ENCODE results near the gene HBS1L. TPM values are rescaled to one million over a fixed set of nuclear protein-coding genes. Genes with fewer than 3 reads are reported as not detected.

Gene HBS1L
- total and polyA plus RNA-seq, 9 of the 15 experiments (the other 6 are each of a cell fraction or from before 2014, with no cell fraction given): 101 to 199 (median 145) TPM

- TF ChIP-seq ZNF277 (CRISPR knock-in tag; IDR thresholded peaks at IDR 0.05; ENCODE audit: borderline replicate concordance): no peak
- TF ChIP-seq TAL1 (IDR thresholded peaks at IDR 0.05): peak; percentile 77
- TF ChIP-seq GABPB2 (CRISPR knock-in tag; conservative IDR thresholded peaks at IDR 0.05): no peak
- TF ChIP-seq FOXK2 (conservative IDR thresholded peaks at IDR 0.05 in 1 of 2, IDR thresholded peaks at IDR 0.05 in 1 of 2; ENCODE audit: low read depth in 2 of 2): peak; percentile 32 to 41; a peak in 1 of 4 replicates
- no peak for TF ChIP-seq DACH1 (IDR thresholded peaks at IDR 0.05; ENCODE audit: partially characterized antibody)
- TF ChIP-seq SLC30A9 (CRISPR knock-in tag; IDR thresholded peaks at IDR 0.05): no peak
- peak; percentile 33; the same call in 1 of the 2 replicates for TF ChIP-seq ATF3 (IDR thresholded peaks at IDR 0.05)
- no peak for TF ChIP-seq ATF3 (CRISPR knock-in tag; conservative IDR thresholded peaks at IDR 0.05)
- TF ChIP-seq SAFB2 (IDR thresholded peaks at IDR 0.05; ENCODE audit: borderline replicate concordance, low read depth, low read length, severe bottlenecking): no peak
- TF ChIP-seq STAT5A (IDR thresholded peaks at IDR 0.05; ENCODE audit: borderline replicate concordance, low read length): peak; percentile 99
- peak; percentile 62; the same call in 1 of the 2 replicates for TF ChIP-seq EP400 (IDR thresholded peaks at IDR 0.05)
- TF ChIP-seq SP1 (CRISPR knock-in tag; IDR thresholded peaks at IDR 0.05): no peak
- TF ChIP-seq PPARD (CRISPR knock-in tag; IDR thresholded peaks at IDR 0.05): no peak
- TF ChIP-seq ZNF589 (CRISPR knock-in tag; IDR thresholded peaks at IDR 0.05; ENCODE audit: low read depth): no peak
- TF ChIP-seq TRIM25 (IDR thresholded peaks at IDR 0.05; ENCODE audit: borderline replicate concordance): no peak
- TF ChIP-seq HDAC2 (IDR thresholded peaks at IDR 0.05): peak; percentile 85; the same call in 1 of the 2 replicates
- no peak for TF ChIP-seq BRCA1 (IDR thresholded peaks at IDR 0.05)
- TF ChIP-seq BRCA1 (CRISPR knock-in tag; IDR thresholded peaks at IDR 0.05): no peak
- TF ChIP-seq POU5F1 (IDR thresholded peaks at IDR 0.05; ENCODE audit: borderline replicate concordance, low read depth, low read length, partially characterized antibody): no peak
- TF ChIP-seq NCOA1 (IDR thresholded peaks at IDR 0.05; ENCODE audit: low read depth): peak; percentile 77
- no peak for TF ChIP-seq ZNF740 (CRISPR knock-in tag; IDR thresholded peaks at IDR 0.05)
- no peak for TF ChIP-seq ZNF740 (tag; IDR thresholded peaks at IDR 0.05)
- TF ChIP-seq SRSF3 (IDR thresholded peaks at IDR 0.05; ENCODE audit: insufficient read depth, low read length): no peak
- no peak for TF ChIP-seq NR1H2 (CRISPR knock-in tag; IDR thresholded peaks at IDR 0.05)
These were observed 29.6 kb upstream of the HBS1L start (continued) for GRCh38 chr6:135084001-135084915.
